Neural cell (in vitro differentiated cells): ENCODE measurements around the gene PARVA. TPM values are rescaled to one million over a fixed set of nuclear protein-coding genes. Genes with fewer than 3 reads are reported as not detected.

Source experiments
- H2AFZ ChIP-seq: fragments of 200-600, 300-800 bp; sonication (generic), shearing (Covaris generic); 2 replicates; pipeline ENCODE4 v1.6.0; 2014; ENCODE audit warnings: low read depth, mild to moderate bottlenecking, antibody characterized with exemption, low read length, moderate library complexity
- H3F3A ChIP-seq: fragments of 200-600 bp; shearing (Covaris generic); 2 replicates; pipeline ENCODE4 v1.6.1; 2016; ENCODE audit warnings: mild to moderate bottlenecking, moderate library complexity, mixed read lengths, antibody characterized with exemption, low read length; ENCODE audit not compliant: insufficient read depth, poor library complexity, severe bottlenecking
- H3K27ac ChIP-seq: fragments of 200-600, 300-800 bp; sonication (generic), shearing (Covaris generic); 2 replicates; pipeline ENCODE4 v1.5.1; 2014; ENCODE audit warnings: mild to moderate bottlenecking, low read length, moderate library complexity
- H3K27me3 ChIP-seq: fragments of 300-800, 200-600 bp; sonication (generic), shearing (Covaris generic); 2 replicates; pipeline ENCODE4 v1.6.0; 2014; ENCODE audit warnings: mild to moderate bottlenecking, low read depth, low read length, moderate library complexity; ENCODE audit not compliant: insufficient read depth
- H3K36me3 ChIP-seq: fragments of 300-800, 200-600 bp; sonication (generic), shearing (Covaris generic); 2 replicates; pipeline ENCODE4 v1.5.1; 2014; ENCODE audit warnings: mild to moderate bottlenecking, antibody characterized with exemption, low read length, moderate library complexity; ENCODE audit not compliant: insufficient read depth
- H3K4me2 ChIP-seq: fragments of 300-800, 200-600 bp; sonication (generic), shearing (Covaris generic); 2 replicates; pipeline ENCODE4 v1.6.0; 2014; ENCODE audit warnings: mild to moderate bottlenecking, low read length
- H3K4me3 ChIP-seq: fragments of 300-800, 200-600 bp; sonication (generic), shearing (Covaris generic); 2 replicates; pipeline ENCODE4 v1.5.1; 2014; ENCODE audit warnings: mild to moderate bottlenecking, low read length, moderate library complexity
- H3K79me2 ChIP-seq: fragments of 200-600 bp; shearing (Covaris generic); replicated peaks from 2 replicates; pipeline ENCODE4 v1.6.0; 2014; ENCODE audit warnings: mild to moderate bottlenecking, low read length, moderate library complexity; ENCODE audit not compliant: insufficient read depth
- H3K9ac ChIP-seq: fragments of 300-800, 200-600 bp; sonication (generic), shearing (Covaris generic); 2 replicates; pipeline ENCODE4 v1.6.1; 2016; ENCODE audit warnings: mild to moderate bottlenecking, low read length, mixed read lengths
- H3K9me2 ChIP-seq: fragments of 200-600 bp; shearing (Covaris generic); 2 replicates; pipeline ENCODE4 v1.6.1; 2016; ENCODE audit warnings: mild to moderate bottlenecking, low read length, mixed read lengths; ENCODE audit not compliant: insufficient read depth
- H3K9me3 ChIP-seq: fragments of 200-600, 300-800 bp; sonication (generic), shearing (Covaris generic); 2 replicates; pipeline ENCODE4 v1.6.1; 2016; ENCODE audit warnings: mild to moderate bottlenecking, mixed run types, low read length, moderate library complexity, mixed read lengths
- H4K20me1 ChIP-seq: fragments of 200-600 bp; shearing (Covaris generic); 2 replicates; pipeline ENCODE4 v1.6.1; 2016; ENCODE audit warnings: mild to moderate bottlenecking, mixed run types; ENCODE audit not compliant: insufficient read depth
- EP300 ChIP-seq: fragments of 450-650 bp; conservative IDR thresholded peaks from 2 replicates; pipeline ENCODE4 v1.6.1; 2014; ENCODE audit warnings: antibody characterized with exemption, mild to moderate bottlenecking, moderate library complexity; ENCODE audit not compliant: poor library complexity, severe bottlenecking
- EZH2 ChIP-seq: fragments of 200-600, 300-800 bp; shearing (Covaris generic), sonication (generic); IDR thresholded peaks from 2 replicates; pipeline ENCODE4 v1.6.1; 2014; ENCODE audit warnings: antibody characterized with exemption, low read length, borderline replicate concordance, mild to moderate bottlenecking; ENCODE audit not compliant: insufficient read depth, poor library complexity, severe bottlenecking
- MXI1 ChIP-seq: fragments of 450-650 bp; conservative IDR thresholded peaks from 2 replicates; pipeline ENCODE4 v1.6.1; 2014; ENCODE audit warnings: antibody characterized with exemption, mild to moderate bottlenecking; ENCODE audit not compliant: poor library complexity, severe bottlenecking
- POLR2AphosphoS5 ChIP-seq: IDR thresholded peaks from 2 replicates; pipeline ENCODE4 v1.6.1; 2012
- RAD21 ChIP-seq: fragments of 450-650 bp; conservative IDR thresholded peaks from 2 replicates; pipeline ENCODE4 v1.6.1; 2014; ENCODE audit warnings: antibody characterized with exemption, mild to moderate bottlenecking, moderate library complexity
- REST ChIP-seq: IDR thresholded peaks from 2 replicates; pipeline ENCODE4 v1.6.1; 2012; ENCODE audit warnings: borderline replicate concordance
- SMC3 ChIP-seq: fragments of 450-650 bp; conservative IDR thresholded peaks from 2 replicates; pipeline ENCODE4 v1.6.1; 2014; ENCODE audit warnings: antibody characterized with exemption, mild to moderate bottlenecking, moderate library complexity; ENCODE audit not compliant: poor library complexity
- TAF1 ChIP-seq: IDR thresholded peaks from 2 replicates; pipeline ENCODE4 v1.6.1; 2012; ENCODE audit warnings: low read depth
- polyA plus RNA-seq: library from polyadenylated mRNA; depleted of rRNA; stranded (reverse); fragments of >200 nt; gene quantifications from 2 replicates; pipeline ENCODE4 v1.2.3, GENCODE V29; 2014
- TF ChIP-seq, protein P1 (sequence below): fragments of 450-650 bp; IDR thresholded peaks from 2 replicates; pipeline ENCODE4 v1.5.1; 2014; ENCODE audit warnings: antibody characterized with exemption, mild to moderate bottlenecking, moderate library complexity; ENCODE audit not compliant: poor library complexity, severe bottlenecking

Gene PARVA
- polyA plus RNA-seq, 1 donor from 2014 or later = 0.94 TPM

- Histone ChIP-seq H3K27ac (no peak overlapping the region), H3K79me2 (no peaks in the 10 kb centered on the region), H3K36me3 (no peaks in the 10 kb centered on the region), H3K4me2 (no peak overlapping the region), H4K20me1 (no peaks in the 10 kb centered on the region), H3K4me3 (no peak overlapping the region), H3K9me2 (no peaks in the 10 kb centered on the region), H3K9me3 (no peaks in the 10 kb centered on the region), H2AFZ (no peak overlapping the region), H3K27me3 (no peaks in the 10 kb centered on the region), H3K9ac (no peak overlapping the region), H3F3A (no peaks in the 10 kb centered on the region)
- TF ChIP-seq EZH2 (no peak), RAD21 (no peak), EP300 (no peak), MXI1 (no peak), REST (no peak), TAF1 (no peak), SMC3 (no peak)
- TF ChIP-seq, protein P1, sequence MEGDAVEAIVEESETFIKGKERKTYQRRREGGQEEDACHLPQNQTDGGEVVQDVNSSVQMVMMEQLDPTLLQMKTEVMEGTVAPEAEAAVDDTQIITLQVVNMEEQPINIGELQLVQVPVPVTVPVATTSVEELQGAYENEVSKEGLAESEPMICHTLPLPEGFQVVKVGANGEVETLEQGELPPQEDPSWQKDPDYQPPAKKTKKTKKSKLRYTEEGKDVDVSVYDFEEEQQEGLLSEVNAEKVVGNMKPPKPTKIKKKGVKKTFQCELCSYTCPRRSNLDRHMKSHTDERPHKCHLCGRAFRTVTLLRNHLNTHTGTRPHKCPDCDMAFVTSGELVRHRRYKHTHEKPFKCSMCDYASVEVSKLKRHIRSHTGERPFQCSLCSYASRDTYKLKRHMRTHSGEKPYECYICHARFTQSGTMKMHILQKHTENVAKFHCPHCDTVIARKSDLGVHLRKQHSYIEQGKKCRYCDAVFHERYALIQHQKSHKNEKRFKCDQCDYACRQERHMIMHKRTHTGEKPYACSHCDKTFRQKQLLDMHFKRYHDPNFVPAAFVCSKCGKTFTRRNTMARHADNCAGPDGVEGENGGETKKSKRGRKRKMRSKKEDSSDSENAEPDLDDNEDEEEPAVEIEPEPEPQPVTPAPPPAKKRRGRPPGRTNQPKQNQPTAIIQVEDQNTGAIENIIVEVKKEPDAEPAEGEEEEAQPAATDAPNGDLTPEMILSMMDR = no peak
Observed at GRCh38 chr11:12544986-12545775, 167.8 kb downstream of the PARVA start.

- no peak overlapping the region for H3K9ac ChIP-seq
- no peaks in the 10 kb centered on the region for H3K79me2 ChIP-seq
- no peaks in the 10 kb centered on the region for H3K9me2 ChIP-seq
- H3K36me3 ChIP-seq = no peaks in the 10 kb centered on the region
- no peaks in the 10 kb centered on the region for H3F3A ChIP-seq
- H4K20me1 ChIP-seq = no peaks in the 10 kb centered on the region
- no peak overlapping the region for H3K4me3 ChIP-seq
- H2AFZ ChIP-seq = no peak overlapping the region
- no peaks in the 10 kb centered on the region for H3K27me3 ChIP-seq
- no peak overlapping the region for H3K4me2 ChIP-seq
- H3K27ac ChIP-seq = no peak overlapping the region
- no peaks in the 10 kb centered on the region for H3K9me3 ChIP-seq
- TF ChIP-seq EZH2 = no peak
- no peak for TF ChIP-seq MXI1
- TF ChIP-seq RAD21 = no peak
- no peak for TF ChIP-seq POLR2AphosphoS5
- no peak for TF ChIP-seq REST
- TF ChIP-seq, protein P1 = no peak
- no peak for TF ChIP-seq TAF1
Observed at GRCh38 chr11:12546122-12546521, 168.8 kb downstream of the PARVA start.
